GM18517 (cell line): ENCODE data around the gene MRPL34.

Experiments
- ATAC-seq: cut with Tn5 transposase; IDR thresholded peaks from one replicate; pipeline ENCODE4 v1.9.1; 2021; ENCODE audit warnings: mild to moderate bottlenecking, moderate library complexity; ENCODE audit not compliant: unreplicated experiment

Gene MRPL34

DNA sequence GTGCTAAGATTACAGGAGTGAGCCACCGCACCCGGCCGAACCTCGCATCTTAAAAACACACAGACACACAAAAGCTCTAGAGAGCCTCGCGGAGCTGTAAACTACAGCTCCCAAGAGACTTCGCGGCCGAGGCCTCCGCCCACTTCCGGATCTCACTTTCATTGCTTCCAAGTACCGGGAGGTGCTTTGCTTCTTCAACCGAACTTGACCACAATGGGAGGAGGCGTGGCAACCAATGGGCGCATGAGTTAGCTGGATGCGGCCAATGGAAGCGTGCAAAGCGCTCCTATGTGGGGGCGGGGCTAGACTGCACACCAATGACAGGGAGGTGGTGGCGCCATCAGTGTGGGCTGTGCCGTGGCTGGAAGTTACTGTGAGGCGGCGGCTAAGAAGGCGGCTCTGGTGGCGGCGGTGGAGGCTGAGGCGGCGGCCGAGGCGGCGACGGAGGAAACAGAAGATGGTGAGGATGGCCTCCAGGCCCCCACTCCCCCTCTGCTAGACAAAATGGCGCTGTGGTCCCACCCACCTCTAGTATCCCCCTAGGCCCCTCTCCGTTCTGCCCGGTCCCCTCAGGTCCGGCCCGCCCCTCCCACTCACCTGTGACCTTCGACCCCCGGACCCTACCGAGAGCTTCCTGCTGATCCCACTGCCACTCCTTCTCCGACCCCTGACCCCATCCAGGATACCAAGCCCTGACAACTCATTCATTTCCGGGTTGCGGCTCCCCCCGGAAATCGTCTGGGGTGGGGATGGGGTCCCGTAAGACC is 3.7 kb downstream of the MRPL34 start, which contains the start of gene DDA1:
Gene DDA1, plus strand, starts transcription at position 366 of the 767 bp plus-strand sequence. Its CDS starts 92 bp downstream, at position 458.
- peak; percentile 47 for ATAC-seq

DNA sequence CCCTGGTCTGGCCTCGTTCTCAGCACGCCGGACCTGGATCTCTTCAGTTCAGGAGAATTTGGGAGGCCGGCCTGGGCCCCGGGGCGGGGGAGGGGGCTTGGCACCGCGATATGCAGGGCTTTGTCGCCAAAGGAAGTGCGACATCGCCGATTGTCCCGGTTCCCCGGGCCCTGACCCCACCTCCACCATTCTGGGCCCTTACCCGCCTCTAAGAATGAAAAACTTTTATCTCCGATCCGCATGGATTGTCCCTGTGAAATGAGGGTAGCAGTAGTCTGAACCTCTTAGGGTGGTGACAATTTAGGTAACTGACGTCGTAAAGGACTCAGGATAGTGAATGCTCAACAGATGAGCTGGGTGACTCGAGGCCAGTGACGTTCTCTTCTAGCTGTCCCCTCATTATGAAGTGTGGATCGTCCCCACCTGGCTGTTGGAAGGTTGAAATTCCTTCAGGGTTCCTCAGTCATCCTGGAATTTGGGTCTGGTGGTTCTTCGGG is 4.3 kb downstream of the MRPL34 start:
- no peak for ATAC-seq

GRCh38 chr19:17311455-17312188 is 6.0 kb downstream of the MRPL34 start:
- ATAC-seq, result no peak

GRCh38 chr19:17312189-17313113 is 6.8 kb downstream of the MRPL34 start:
- no peak for ATAC-seq

GRCh38 chr19:17314007-17314593 is 8.4 kb downstream of the MRPL34 start:
- ATAC-seq, result no peak

GRCh38 chr19:17318966-17319365 is 13.3 kb downstream of the MRPL34 start:
- ATAC-seq, result no peak

GRCh38 chr19:17319473-17320238 is 14.0 kb downstream of the MRPL34 start:
- no peak for ATAC-seq

GRCh38 chr19:17320435-17320834 is 14.8 kb downstream of the MRPL34 start:
- ATAC-seq, result no peak

- no peak for ATAC-seq
Observed at GRCh38 chr19:17321655-17322489, 16.2 kb downstream of the MRPL34 start.

DNA sequence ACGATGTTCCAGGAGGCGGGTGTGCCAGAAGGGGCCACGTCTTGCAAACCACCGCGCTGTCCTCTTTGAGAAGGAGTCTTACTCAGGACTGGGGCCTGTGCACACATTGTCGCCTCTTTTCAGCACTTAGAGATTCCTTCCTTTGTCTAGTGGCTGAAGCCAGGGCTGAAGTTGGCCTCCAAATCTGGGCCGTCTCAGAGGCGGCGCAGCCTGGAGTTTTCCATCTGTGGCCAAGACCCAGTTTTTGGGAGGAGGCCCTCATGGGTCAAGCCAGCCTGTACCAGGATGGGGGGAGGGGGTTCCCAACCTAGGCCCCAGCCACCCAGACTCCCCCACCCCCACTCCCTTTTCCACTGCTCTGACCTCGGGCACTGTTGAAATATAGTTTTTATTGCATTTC is 17.2 kb downstream of the MRPL34 start:
- no peak for ATAC-seq

DNA sequence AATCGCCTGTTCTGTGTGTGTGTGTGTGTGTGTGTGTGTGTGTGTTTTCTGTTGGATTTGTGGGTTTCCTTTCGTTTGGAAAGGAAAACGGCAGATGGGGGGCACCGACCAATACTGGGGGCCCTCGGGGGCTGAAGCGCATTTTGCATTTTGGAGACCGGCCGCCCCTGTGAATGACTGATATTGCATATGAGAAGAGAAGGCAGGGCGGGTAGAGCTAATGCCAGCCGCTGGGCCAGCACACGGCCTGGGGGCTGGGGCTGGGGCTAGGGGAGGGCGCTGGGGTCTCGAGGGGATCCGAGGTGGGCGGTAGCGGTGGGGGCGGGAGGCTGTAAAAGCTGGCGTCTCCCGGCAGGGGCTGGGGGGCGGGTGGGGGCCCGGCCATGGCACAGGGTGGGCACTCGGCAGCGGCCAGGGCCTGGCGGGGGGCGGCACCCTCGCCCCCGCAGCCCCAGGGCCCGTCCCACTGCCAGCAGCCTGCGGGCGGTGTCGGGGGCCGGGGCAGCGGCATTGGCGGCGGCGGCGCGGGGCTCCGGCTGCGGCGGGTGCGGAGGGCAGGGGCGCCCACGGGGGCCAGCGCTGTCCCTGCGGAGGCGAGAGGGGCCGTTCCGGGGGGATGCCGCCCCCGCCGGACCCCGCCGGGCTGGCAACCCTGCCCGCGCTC is 17.8 kb downstream of the MRPL34 start:
- no peak for ATAC-seq

DNA sequence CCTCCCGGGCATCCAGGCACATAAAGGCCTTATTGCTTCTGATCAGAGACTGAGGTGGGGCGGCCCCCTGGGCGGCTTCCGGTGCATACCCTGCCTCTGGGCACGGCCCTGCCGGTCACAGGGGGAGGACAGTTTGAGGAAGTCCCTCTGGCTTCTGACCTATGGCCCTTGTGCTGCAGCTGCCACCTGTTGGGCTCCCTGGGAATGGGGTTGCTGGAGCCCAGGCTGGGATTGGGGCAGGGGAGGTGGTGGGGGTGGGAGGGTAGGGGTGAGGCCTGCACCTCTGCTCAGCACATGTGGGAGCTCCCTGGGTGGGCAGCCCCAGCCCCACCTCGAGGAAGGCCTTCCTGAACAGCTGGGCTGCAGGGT is 18.3 kb downstream of the MRPL34 start:
- no peak for ATAC-seq

- ATAC-seq, result no peak
Observed at GRCh38 chr19:17324357-17325114, 18.9 kb downstream of the MRPL34 start.

DNA sequence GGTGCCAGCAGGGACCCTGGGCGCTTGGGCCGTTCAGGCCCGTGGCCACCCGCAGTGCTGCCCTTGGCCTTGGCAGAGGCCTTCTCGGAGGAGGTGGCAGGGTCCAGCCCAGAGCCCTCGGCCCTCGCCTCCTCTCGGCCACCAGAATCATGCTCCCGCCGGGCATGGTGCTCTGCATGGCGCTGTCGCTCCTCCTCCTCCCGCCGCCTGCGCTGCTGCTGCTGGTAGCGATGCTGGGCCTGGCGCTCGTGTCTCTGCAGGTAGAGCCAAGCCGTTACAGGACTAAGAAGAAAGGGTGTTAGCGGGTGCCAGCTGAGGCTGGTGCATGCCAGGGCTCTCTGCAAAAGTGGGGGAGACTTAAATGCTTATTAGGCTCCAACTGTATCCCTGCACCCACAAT is 19.5 kb downstream of the MRPL34 start:
- no peak for ATAC-seq

DNA sequence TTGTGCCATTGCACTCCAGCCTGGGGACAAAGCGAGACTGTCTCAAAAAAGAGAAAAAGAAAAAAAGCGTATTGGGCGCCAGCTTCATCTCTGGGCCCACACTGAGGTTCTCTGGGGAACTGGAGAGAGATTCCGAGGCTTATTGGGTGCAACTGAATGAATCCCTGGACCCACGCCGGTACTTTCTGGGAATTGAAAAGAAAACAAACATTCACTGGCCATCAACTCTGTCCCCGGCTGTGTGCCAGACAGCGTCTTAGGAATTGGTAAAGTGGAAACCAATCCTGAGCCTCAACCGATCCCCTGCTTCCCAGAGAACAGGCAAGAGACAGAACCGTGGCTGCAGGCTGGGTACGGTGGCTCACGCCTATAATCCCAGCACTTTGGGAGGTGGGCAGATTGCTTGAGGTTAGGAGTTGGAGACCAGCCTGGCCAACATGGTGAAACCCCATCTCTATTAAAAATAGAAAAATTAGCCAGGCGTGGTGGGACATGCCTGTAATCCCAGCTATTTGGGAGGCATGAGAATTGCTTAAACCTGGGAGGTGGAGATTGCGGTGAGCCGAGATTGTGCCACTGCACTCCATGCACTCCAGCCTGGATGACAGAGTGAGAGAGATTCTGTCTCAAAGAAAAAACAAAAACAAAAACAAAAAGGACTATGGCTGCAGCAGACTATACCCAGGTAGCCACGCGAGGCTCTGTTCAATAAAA is 20.4 kb downstream of the MRPL34 start:
- ATAC-seq, result no peak

DNA sequence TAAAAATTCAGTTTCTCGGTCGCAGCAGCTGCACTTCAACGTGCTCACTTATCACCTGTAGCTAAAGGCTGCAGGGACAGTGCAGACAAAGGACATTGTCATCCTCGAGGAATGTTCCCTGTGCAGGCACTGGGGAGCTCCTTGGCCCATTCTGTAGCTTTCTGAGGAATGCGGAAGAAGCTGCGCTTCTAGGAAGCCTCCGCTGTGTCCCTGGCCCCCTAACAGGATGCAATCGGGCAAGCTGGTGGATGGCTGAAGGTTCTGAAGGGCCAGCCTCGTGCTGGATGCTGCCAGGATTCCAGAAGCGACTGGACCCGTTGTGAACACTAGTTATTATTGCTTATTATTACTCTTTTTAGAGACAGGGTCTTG is 20.9 kb downstream of the MRPL34 start:
- ATAC-seq, result no peak

DNA sequence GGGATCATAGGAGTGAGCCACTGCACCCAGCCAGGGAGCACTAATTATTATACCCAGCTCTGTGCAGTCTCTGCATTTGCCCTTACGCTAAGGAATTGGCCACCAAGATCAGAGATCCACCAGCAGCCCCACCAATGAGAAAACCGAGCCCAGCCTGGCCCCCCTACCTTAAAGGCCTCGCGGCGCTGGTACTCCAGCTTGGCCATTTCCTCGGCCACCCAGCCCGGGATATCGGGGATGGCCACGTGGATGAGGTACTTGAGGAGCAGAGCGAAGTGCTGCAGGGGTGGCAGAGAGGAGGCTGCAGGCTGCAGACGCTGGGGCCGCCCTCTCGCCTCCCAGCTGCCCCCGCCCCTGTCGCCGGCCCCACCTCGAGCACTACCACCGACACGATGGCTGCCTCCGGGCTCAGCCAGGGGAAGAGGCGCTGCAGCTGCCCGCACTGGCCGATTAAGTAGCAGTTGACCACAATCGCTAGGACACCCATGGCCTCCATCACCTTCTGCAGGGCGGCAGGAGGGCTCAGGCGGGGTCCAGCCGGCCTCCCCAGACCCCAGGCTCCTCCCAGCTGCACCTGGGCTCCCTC is 21.5 kb downstream of the MRPL34 start:
- ATAC-seq, result no peak
